SK-N-SH treated with all-trans-retinoic acid at 6 μM for 48 hours (cell line): ENCODE measurements around the gene DCBLD2.

Experiments used
- ATAC-seq: fragments of 200-7000 bp; cut with Tn5 transposase; 3 replicates; pipeline ENCODE4 v1.9.1; 2020; ENCODE audit warnings: mild to moderate bottlenecking, moderate library complexity
- ARNTL ChIP-seq: fragments of 450-650 bp; formaldehyde crosslinking; IDR thresholded peaks from 2 replicates; pipeline ENCODE4 v1.5.0; 2020; ENCODE audit warnings: low read depth, mild to moderate bottlenecking, moderate library complexity, borderline replicate concordance
- BACH2 ChIP-seq: fragments of 250-450 bp; sonication (Bioruptor Pico); IDR thresholded peaks from 2 replicates; pipeline ENCODE4 v1.9.0; 2021; ENCODE audit warnings: mild to moderate bottlenecking, borderline replicate concordance
- CREB5 ChIP-seq: fragments of 250-450 bp; sonication (Bioruptor Pico); IDR thresholded peaks from 2 replicates; pipeline ENCODE4 v1.5.1; 2020; ENCODE audit warnings: low read depth, mild to moderate bottlenecking, moderate library complexity
- CSDC2 ChIP-seq: fragments of 250-450 bp; sonication (Bioruptor Pico); IDR thresholded peaks from 2 replicates; pipeline ENCODE4 v1.5.0; 2020; ENCODE audit warnings: mild to moderate bottlenecking, moderate library complexity
- CSRNP3 ChIP-seq: fragments of 250-450 bp; sonication (Bioruptor Pico); IDR thresholded peaks from 2 replicates; pipeline ENCODE4 v1.5.1; 2021; ENCODE audit warnings: mild to moderate bottlenecking, moderate library complexity
- ESRRG ChIP-seq: fragments of 250-450 bp; sonication (Bioruptor Pico); IDR thresholded peaks from 2 replicates; pipeline ENCODE4 v1.6.1; 2021; ENCODE audit warnings: mild to moderate bottlenecking
- GLIS3 ChIP-seq: fragments of 250-450 bp; sonication (Bioruptor Pico); IDR thresholded peaks from 2 replicates; pipeline ENCODE4 v1.5.0; 2020; ENCODE audit warnings: mild to moderate bottlenecking, moderate library complexity
- ISL1 ChIP-seq: fragments of 250-450 bp; sonication (Bioruptor Pico); IDR thresholded peaks from 2 replicates; pipeline ENCODE4 v2.1.2; 2022; ENCODE audit warnings: mild to moderate bottlenecking, moderate library complexity
- OSR1 ChIP-seq: fragments of 250-450 bp; sonication (Bioruptor Pico); IDR thresholded peaks from 2 replicates; pipeline ENCODE4 v1.8.0; 2022; ENCODE audit warnings: moderate library complexity, mild to moderate bottlenecking, inconsistent platforms
- PATZ1 ChIP-seq: fragments of 250-450 bp; sonication (Bioruptor Pico); IDR thresholded peaks from 2 replicates; pipeline ENCODE4 v1.8.0; 2020; ENCODE audit warnings: mild to moderate bottlenecking, moderate library complexity, borderline replicate concordance
- POU6F1 ChIP-seq: fragments of 250-450 bp; sonication (Bioruptor Pico); IDR thresholded peaks from 2 replicates; pipeline ENCODE4 v1.8.0; 2021; ENCODE audit warnings: low read depth, mild to moderate bottlenecking, moderate library complexity, borderline replicate concordance
- PPARA ChIP-seq: fragments of 250-450 bp; sonication (Bioruptor Pico); IDR thresholded peaks from 2 replicates; pipeline ENCODE4 v1.5.0; 2020; ENCODE audit warnings: mild to moderate bottlenecking, borderline replicate concordance
- RARB ChIP-seq: fragments of 250-450 bp; sonication (Bioruptor Pico); IDR thresholded peaks from 2 replicates; pipeline ENCODE4 v1.8.0; 2021; ENCODE audit warnings: mild to moderate bottlenecking, moderate library complexity
- SNAI2 ChIP-seq: fragments of 250-450 bp; sonication (Bioruptor Pico); IDR thresholded peaks from 2 replicates; pipeline ENCODE4 v1.5.0; 2020; ENCODE audit warnings: mild to moderate bottlenecking, moderate library complexity
- TCF4 ChIP-seq: fragments of 250-450 bp; sonication (Bioruptor Pico); IDR thresholded peaks from 2 replicates; pipeline ENCODE4 v1.8.0; 2021; ENCODE audit warnings: mild to moderate bottlenecking, moderate library complexity, borderline replicate concordance
- TOX ChIP-seq: fragments of 250-450 bp; sonication (Bioruptor Pico); IDR thresholded peaks from 2 replicates; pipeline ENCODE4 v1.8.0; 2021; ENCODE audit warnings: mild to moderate bottlenecking, moderate library complexity, borderline replicate concordance
- TSHZ2 ChIP-seq: fragments of 250-450 bp; sonication (Bioruptor Pico); IDR thresholded peaks from 2 replicates; pipeline ENCODE4 v1.5.0; 2020; ENCODE audit warnings: mild to moderate bottlenecking, moderate library complexity
- ZC3H10 ChIP-seq: fragments of 250-450 bp; sonication (Bioruptor Pico); IDR thresholded peaks from 2 replicates; pipeline ENCODE4 v1.5.1; 2021; ENCODE audit warnings: mild to moderate bottlenecking, moderate library complexity
- ZFP3 ChIP-seq: fragments of 250-450 bp; sonication (Bioruptor Pico); IDR thresholded peaks from 2 replicates; pipeline ENCODE4 v1.5.0; 2020; ENCODE audit warnings: mild to moderate bottlenecking, moderate library complexity
- ZFP30 ChIP-seq: fragments of 450-650 bp; formaldehyde crosslinking; IDR thresholded peaks from 2 replicates; pipeline ENCODE4 v1.5.0; 2022; ENCODE audit warnings: mild to moderate bottlenecking, moderate library complexity
- ZNF565 ChIP-seq: fragments of 450-650 bp; formaldehyde crosslinking; conservative IDR thresholded peaks from 2 replicates; pipeline ENCODE4 v1.5.0; 2020; ENCODE audit warnings: low read depth, mild to moderate bottlenecking, moderate library complexity
- ZNF70 ChIP-seq: fragments of 450-650 bp; formaldehyde crosslinking; IDR thresholded peaks from 2 replicates; pipeline ENCODE4 v1.5.0; 2020; ENCODE audit warnings: mild to moderate bottlenecking, moderate library complexity
- ZNF8 ChIP-seq: fragments of 450-650 bp; formaldehyde crosslinking; IDR thresholded peaks from 2 replicates; pipeline ENCODE4 v1.5.0; 2020; ENCODE audit warnings: mild to moderate bottlenecking, moderate library complexity

Gene DCBLD2

GRCh38 chr3:98901392-98902350 is at the start of gene DCBLD2:
DCBLD2 (minus strand) TSS chr3:98901695; CDS start chr3:98901326, 369 bp downstream.
- TF ChIP-seq GLIS3 (CRISPR knock-in tag) (0 out of 2 replicates have a peak, but pooled peaks have one; percentile 21), TOX (CRISPR knock-in tag) (no peak), ZFP3 (0 out of 2 replicates have a peak, but pooled peaks have one; percentile 18)
- ATAC-seq = peak; percentile 95

DNA sequence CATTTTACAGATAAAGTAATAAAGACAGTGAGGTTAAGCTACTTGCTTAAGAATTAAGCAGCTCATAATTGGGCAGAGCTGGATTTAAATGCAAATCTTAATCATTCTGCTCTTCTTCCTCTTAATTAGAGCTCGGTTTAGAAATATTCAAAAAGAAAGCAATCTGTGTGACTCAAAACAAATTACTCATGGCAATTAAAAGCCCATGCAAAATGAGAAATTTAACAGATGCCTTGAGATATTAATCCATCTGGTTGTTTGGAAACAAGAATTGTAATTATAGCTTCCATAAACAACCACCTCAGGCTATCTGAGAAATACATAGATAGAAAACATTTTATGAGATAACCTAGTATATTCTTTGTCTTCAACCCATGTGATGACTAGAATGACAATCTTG is 44.2 kb upstream of the DCBLD2 start:
- ATAC-seq = no peak
- no peak for TF ChIP-seq CSDC2 (CRISPR knock-in tag)
- TF ChIP-seq ZNF565 (CRISPR knock-in tag) = no peak

GRCh38 chr3:98945101-98945524 is 43.6 kb upstream of the DCBLD2 start:
- TF ChIP-seq SNAI2 (CRISPR knock-in tag) = no peak
- TF ChIP-seq ISL1 = peak; percentile 50
- TF ChIP-seq TCF4 (CRISPR knock-in tag) = 0 out of 2 replicates have a peak, but pooled peaks have one; percentile 14
- peak; percentile 84 for ATAC-seq

DNA sequence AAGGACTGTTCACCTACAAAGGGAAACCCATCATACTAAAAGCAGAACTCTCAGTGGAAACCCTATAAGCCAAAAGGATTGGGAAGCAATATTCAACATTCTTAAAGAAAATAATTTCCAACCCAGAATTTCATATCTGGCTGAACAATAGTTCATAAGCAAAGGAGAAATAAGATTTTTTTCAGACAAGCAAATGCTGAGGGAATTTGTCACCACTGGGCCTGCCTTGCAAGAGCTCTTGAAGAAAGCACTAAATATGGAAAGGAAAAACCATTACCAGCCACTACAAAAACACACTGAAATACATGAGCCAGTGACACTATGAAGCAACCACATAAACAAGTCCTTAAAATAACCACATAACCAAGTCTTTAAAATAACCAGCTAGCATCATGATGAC is 28.9 kb upstream of the DCBLD2 start:
- no peak for ATAC-seq
- TF ChIP-seq CREB5 = no peak
- TF ChIP-seq OSR1 = no peak
- TF ChIP-seq ARNTL = no peak
- no peak for TF ChIP-seq PATZ1 (CRISPR knock-in tag)
- TF ChIP-seq ZFP30 (CRISPR knock-in tag) = no peak
- no peak for TF ChIP-seq CSDC2 (CRISPR knock-in tag)
- TF ChIP-seq ZNF70 (CRISPR knock-in tag) = no peak
- TF ChIP-seq GLIS3 (CRISPR knock-in tag) = no peak
- TF ChIP-seq CSRNP3 (CRISPR knock-in tag) = no peak
- TF ChIP-seq TSHZ2 (CRISPR knock-in tag) = no peak
- TF ChIP-seq ZNF8 (CRISPR knock-in tag) = no peak
- TF ChIP-seq SNAI2 (CRISPR knock-in tag) = no peak
- TF ChIP-seq TCF4 (CRISPR knock-in tag) = no peak
- TF ChIP-seq ZC3H10 (CRISPR knock-in tag) = no peak
- no peak for TF ChIP-seq POU6F1
- TF ChIP-seq ZNF565 (CRISPR knock-in tag) = no peak
- TF ChIP-seq RARB (CRISPR knock-in tag) = no peak
- TF ChIP-seq BACH2 (CRISPR knock-in tag) = no peak
- TF ChIP-seq PPARA (CRISPR knock-in tag) = no peak
- no peak for TF ChIP-seq ESRRG
